CD4-positive, alpha-beta memory T cell (primary cell): ENCODE results near the gene PPP6R2. TPM values are rescaled to one million over a fixed set of nuclear protein-coding genes. Genes with fewer than 3 reads are reported as not detected.
A peak's percentile ranks its signal among the peaks of the same experiment; 100 is the strongest.

Experiments used
- CTCF ChIA-PET: fragments of 350-600 bp; sonication (Branson Sonifier 250); formaldehyde crosslinking; loops from one replicate; lab custom pipeline; 2021; ENCODE audit warnings: inconsistent platforms; ENCODE audit not compliant: partially characterized antibody; lab: Charles Lee
- POLR2A ChIA-PET: fragments of 350-600 bp; sonication (Branson Sonifier 250); formaldehyde crosslinking; loops from one replicate; lab custom pipeline; 2021; ENCODE audit not compliant: partially characterized antibody; lab: Charles Lee
- DNase-seq, 5 donors: peaks; one replicate each; pipeline versions ENCODE4 v3.0.0 to v3.0.0-alpha.2; 2020 to 2022; ENCODE audit warnings: mixed read lengths in 1 of 5
- H3K27ac ChIP-seq: one replicate; pipeline ENCODE4 v1.7.0; 2013; ENCODE audit warnings: low read depth, low read length
- H3K27me3 ChIP-seq: 2 replicates; pipeline ENCODE4 v1.7.0; 2013; ENCODE audit warnings: mild to moderate bottlenecking, low read length, moderate library complexity; ENCODE audit not compliant: insufficient read depth
- H3K36me3 ChIP-seq: 2 replicates; pipeline ENCODE4 v1.7.0; 2013; ENCODE audit warnings: mild to moderate bottlenecking, low read length, moderate library complexity; ENCODE audit not compliant: insufficient read depth
- H3K4me1 ChIP-seq: 2 replicates; pipeline ENCODE4 v1.7.0; 2013; ENCODE audit warnings: mild to moderate bottlenecking, low read length, moderate library complexity; ENCODE audit not compliant: insufficient read depth
- H3K4me3 ChIP-seq, 2 donors: one replicate each; pipeline ENCODE4 v1.7.0; 2013; ENCODE audit warnings: low read length in 2 of 2, mild to moderate bottlenecking in 1 of 2
- H3K9me3 ChIP-seq, 2 donors: one replicate each; pipeline ENCODE4 v1.7.0; 2013; ENCODE audit warnings: low read length in 2 of 2, control low read depth in 1 of 2; ENCODE audit not compliant: control insufficient read depth in 1 of 2
- H3K27ac Mint-ChIP-seq, 7 donors: one replicate each; pipeline ENCODE4 v1.8.0; 2020 to 2021; ENCODE audit warnings: mixed read lengths in 7 of 7, mild to moderate bottlenecking in 6 of 7, inconsistent platforms in 3 of 7, moderate library complexity in 3 of 7
- H3K27me3 Mint-ChIP-seq, 2 donors: one replicate each; pipeline ENCODE4 v1.8.0; 2020 to 2021; ENCODE audit warnings: mixed read lengths in 2 of 2
- H3K36me3 Mint-ChIP-seq, 2 donors: one replicate each; pipeline ENCODE4 v1.8.0; 2020 to 2021; ENCODE audit warnings: mixed read lengths in 2 of 2, inconsistent platforms in 1 of 2, mild to moderate bottlenecking in 1 of 2
- H3K4me1 Mint-ChIP-seq, 4 donors: one replicate each; pipeline ENCODE4 v1.8.0; 2020 to 2021; ENCODE audit warnings: mixed read lengths in 4 of 4, mild to moderate bottlenecking in 1 of 4
- H3K4me3 Mint-ChIP-seq, 8 donors: one replicate each; pipeline ENCODE4 v1.8.0; 2020 to 2021; ENCODE audit warnings: mixed read lengths in 8 of 8, mild to moderate bottlenecking in 7 of 8, moderate library complexity in 6 of 8, inconsistent platforms in 3 of 8
- H3K9me3 Mint-ChIP-seq, 8 donors: one replicate each; pipeline ENCODE4 v1.8.0; 2020 to 2021; ENCODE audit warnings: mixed read lengths in 8 of 8, mild to moderate bottlenecking in 5 of 8, inconsistent platforms in 3 of 8, moderate library complexity in 1 of 8
- intact Hi-C: fragments of 100-400 bp; cut with micrococcal nuclease; formaldehyde crosslinking; loops from one replicate; pipeline ENCODE4 v1.15.1; 2023
- polyA plus RNA-seq, 2 donors: library from polyadenylated mRNA; unstranded; fragments of 300-500 nt; fragmentation: Illumina TruSeq; gene quantifications; one replicate each; pipeline ENCODE4 v1.2.3, GENCODE V29; 2021
- total RNA-seq, 2 experiments: library from RNA; stranded (reverse); gene quantifications; one replicate each; pipeline ENCODE4 v1.2.3, GENCODE V29; 2021

Gene PPP6R2
- total and polyA plus RNA-seq, 4 experiments from 2014 or later = 13.3 to 91.2 (median 53.9) TPM

DNA sequence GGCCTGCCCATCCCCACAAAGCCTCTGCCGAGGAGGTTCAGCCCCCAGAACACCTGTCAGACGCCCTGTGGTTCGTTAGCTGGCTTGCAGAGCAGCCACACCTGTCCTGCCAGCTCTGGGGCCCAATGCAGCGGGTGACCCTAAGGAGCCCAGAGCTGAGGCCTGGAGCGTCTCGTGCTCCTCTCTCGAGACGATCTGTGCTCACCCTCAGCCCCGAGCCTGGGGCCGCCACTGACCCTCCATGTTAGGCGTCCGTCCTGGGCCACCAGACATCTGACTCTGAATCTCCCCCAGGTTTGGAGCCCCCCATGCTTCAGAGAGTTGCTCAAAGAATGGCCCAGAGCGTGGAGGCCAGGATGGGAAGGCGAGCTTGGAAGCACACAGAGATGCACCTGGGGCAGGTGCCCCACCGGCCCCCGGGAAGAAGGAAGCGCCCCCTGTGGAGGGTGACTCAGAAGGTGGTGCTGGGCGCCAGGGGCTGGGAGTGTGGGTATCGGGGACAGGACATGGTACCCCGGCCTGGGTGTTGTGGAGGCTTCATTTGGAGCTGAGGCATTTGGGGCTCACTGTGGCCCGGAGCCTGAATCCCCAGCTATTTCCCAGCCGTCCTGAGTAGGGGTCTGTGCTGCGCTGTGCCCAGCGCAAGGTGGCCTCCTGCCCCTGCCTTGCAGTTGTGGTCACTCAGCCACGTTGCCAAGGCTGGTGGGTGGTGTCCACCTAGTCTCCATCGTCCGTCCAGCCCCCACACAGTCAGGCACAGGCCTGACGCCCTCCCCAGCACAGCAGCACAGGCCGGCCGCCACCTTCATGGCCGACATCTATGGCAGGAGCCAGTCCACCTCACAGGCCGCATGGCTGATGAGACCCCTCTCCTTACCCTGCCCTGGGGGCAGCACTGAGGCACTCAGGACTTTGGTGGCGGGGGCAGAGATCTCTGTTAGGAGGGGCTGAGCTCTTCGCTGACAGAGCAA lies 95.5 kb downstream of the PPP6R2 start:
- H3K36me3 ChIP-seq = peaks cover 21% of the 10 kb centered on the region
- H3K4me3 ChIP-seq = no peak overlapping the region
- Mint-ChIP-seq H3K4me3 (peak overlapping the region in 1 of 8 donors; percentile 29), H3K27me3 (no peaks in the 10 kb centered on the region), H3K4me1 (peaks cover 0 to 3% (median 1%) of the 10 kb centered on the region in 4 donors), H3K27ac (peak overlapping the region in 3 of 7 donors; percentile 30 to 48 (median 41)), H3K36me3 (peaks cover 8 to 24% of the 10 kb centered on the region in 2 donors), H3K9me3 (peaks cover 0 to 2% (median 0%) of the 10 kb centered on the region in 8 donors)
- DNase-seq = peak in 1 of 5 donors; percentile 32
- no peaks in the 10 kb centered on the region for H3K4me1 ChIP-seq
- no peak overlapping the region for H3K27ac ChIP-seq
- no peaks in the 10 kb centered on the region for H3K9me3 ChIP-seq
- no peaks in the 10 kb centered on the region for H3K27me3 ChIP-seq
- intact Hi-C loops = no loop called here
- POLR2A ChIA-PET = interaction anchor here (1.0 to 1.1 kb wide), 2 partner anchors 12 to 88 kb away, joined by 3 to 4 read pairs; no protein-coding TSS in a partner anchor
- CTCF ChIA-PET = interaction anchor here (1.8 kb wide), 1 partner anchor 59 kb away, joined by 6 read pairs; no protein-coding TSS in a partner anchor

DNA sequence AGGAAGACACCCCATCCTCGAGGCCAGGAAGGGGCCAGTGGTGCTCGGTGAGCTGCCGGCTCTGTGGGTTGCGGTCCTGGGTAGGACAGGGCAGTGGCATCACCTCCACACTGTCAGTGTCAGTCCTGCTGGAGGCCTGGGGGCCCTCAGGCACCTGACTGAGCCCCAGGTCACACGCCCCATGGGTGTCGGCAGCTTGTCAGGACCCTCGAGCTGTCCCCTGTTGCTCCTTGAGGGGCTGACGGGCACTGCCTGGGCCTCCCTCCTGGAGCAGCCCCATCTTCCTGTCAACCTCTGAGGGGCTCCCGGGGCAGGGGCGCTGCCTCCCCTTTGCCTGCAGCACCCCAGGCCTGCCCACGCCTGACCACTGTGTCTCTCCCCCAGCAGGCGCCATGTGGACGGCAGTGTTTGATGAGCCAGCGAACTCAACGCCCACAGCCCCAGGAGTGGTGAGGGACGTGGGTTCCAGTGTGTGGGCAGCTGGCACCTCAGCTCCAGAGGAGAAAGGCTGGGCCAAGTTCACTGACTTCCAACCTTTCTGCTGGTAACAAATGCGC lies 96.3 kb downstream of the PPP6R2 start:
- no peaks in the 10 kb centered on the region for H3K27me3 ChIP-seq
- H3K36me3 ChIP-seq = peaks cover 21% of the 10 kb centered on the region
- POLR2A ChIA-PET = interaction anchor here (0.6 to 1.2 kb wide), 5 partner anchors 9 to 86 kb away, joined by 3 to 5 read pairs (median 4); partner anchors contain the start of gene LMF2
- intact Hi-C loops = no loop called here
- peak overlapping the region in 1 of 7 donors; percentile 31 for H3K27ac Mint-ChIP-seq
- no peaks in the 10 kb centered on the region for H3K4me1 ChIP-seq
- H3K9me3 ChIP-seq = no peaks in the 10 kb centered on the region
- H3K27ac ChIP-seq = no peak overlapping the region
- DNase-seq = no peak
- no peak overlapping the region for H3K4me3 Mint-ChIP-seq
- H3K4me1 Mint-ChIP-seq = peaks cover 0 to 3% (median 1%) of the 10 kb centered on the region in 4 donors
- no peaks in the 10 kb centered on the region for H3K27me3 Mint-ChIP-seq
- H3K4me3 ChIP-seq = no peak overlapping the region
- CTCF ChIA-PET = interaction anchor here (1.8 kb wide), 1 partner anchor 59 kb away, joined by 6 read pairs; no protein-coding TSS in a partner anchor
- peaks cover 8 to 24% of the 10 kb centered on the region in 2 donors for H3K36me3 Mint-ChIP-seq
- peaks cover 0 to 2% (median 0%) of the 10 kb centered on the region in 8 donors for H3K9me3 Mint-ChIP-seq

DNA sequence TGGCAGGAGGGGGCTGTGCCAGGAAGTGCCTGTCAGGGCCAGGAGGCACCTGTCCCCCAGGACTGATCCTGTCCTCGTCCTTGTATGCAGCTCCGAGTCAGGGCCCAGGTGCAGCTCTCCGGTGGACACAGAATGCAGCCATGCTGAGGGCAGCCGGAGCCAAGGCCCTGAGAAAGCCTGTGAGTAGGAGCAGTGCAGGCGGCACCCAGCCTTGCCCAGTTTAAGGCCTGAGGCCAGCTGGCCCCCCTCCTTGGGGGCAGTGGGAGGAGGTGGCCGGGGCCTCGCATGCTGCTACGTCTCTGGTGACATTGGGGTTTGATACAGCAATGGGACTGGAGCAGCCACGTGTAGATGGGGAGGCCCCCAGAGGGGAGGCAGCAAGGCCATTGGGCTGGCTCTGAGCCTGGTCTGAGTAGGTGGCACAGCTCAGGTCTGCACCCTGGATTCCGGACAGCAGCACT lies 96.8 kb downstream of the PPP6R2 start:
- Mint-ChIP-seq H3K27ac (peak overlapping the region in 1 of 7 donors; percentile 31), H3K4me1 (peaks cover 0 to 6% (median 1%) of the 10 kb centered on the region in 4 donors), H3K27me3 (no peaks in the 10 kb centered on the region), H3K36me3 (peaks cover 6 to 24% of the 10 kb centered on the region in 2 donors), H3K4me3 (no peak overlapping the region), H3K9me3 (peaks cover 0 to 2% (median 0%) of the 10 kb centered on the region in 8 donors)
- POLR2A ChIA-PET = interaction anchor here (0.6 to 1.2 kb wide), 6 partner anchors 8 to 198 kb away, joined by 3 to 5 read pairs (median 3); partner anchors contain the start of gene LMF2
- no peak overlapping the region for H3K4me3 ChIP-seq
- H3K27ac ChIP-seq = no peak overlapping the region
- DNase-seq = no peak
- peaks cover 5% of the 10 kb centered on the region for H3K4me1 ChIP-seq
- no peaks in the 10 kb centered on the region for H3K9me3 ChIP-seq
- CTCF ChIA-PET = interaction anchor here (1.8 kb wide), 1 partner anchor 58 kb away, joined by 6 read pairs; no protein-coding TSS in a partner anchor
- no peaks in the 10 kb centered on the region for H3K27me3 ChIP-seq
- peaks cover 21% of the 10 kb centered on the region for H3K36me3 ChIP-seq
- intact Hi-C loops = loop anchor here (10.0 kb wide), 1 partner anchor 55 kb away; no protein-coding TSS in a partner anchor

DNA sequence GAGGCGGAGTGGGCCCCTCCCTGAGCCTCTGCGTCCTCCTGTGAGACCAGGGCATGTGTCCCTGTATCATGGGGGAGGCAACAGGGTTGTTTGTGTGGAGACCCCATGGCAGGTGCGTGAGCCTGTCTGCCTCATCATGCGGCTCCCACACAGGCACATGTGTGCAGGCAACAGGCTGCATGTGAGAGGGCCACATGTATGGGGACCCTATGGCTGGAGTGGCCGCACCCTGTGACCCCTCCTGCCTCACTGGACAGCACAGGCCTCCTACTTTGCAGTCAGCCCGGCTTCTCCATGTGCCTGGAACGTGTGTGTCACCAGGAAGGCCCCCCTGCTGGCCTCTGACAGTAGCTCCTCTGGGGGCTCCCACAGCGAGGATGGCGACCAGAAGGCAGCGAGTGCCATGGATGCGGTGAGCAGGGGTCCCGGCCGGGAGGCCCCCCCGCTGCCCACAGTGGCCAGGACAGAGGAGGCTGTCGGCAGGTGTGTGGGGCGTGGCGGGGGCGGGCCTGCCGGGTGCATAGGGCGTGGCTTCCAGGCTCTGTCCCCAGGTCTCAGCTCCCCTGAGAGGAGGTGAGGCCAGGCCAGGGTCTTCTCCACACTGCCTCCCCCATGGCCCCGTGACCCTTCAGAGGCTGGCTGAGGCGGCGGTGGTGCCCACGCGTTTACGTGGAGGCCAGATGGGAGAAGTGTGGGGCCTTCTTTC lies 97.6 kb downstream of the PPP6R2 start:
- H3K4me1 ChIP-seq = peaks cover 13% of the 10 kb centered on the region
- no peaks in the 10 kb centered on the region for H3K27me3 ChIP-seq
- Mint-ChIP-seq H3K9me3 (peaks cover 0 to 2% (median 0%) of the 10 kb centered on the region in 8 donors), H3K27me3 (no peaks in the 10 kb centered on the region), H3K27ac (no peak overlapping the region), H3K36me3 (peaks cover 0 to 24% of the 10 kb centered on the region in 2 donors), H3K4me3 (no peak overlapping the region), H3K4me1 (peaks cover 2 to 14% (median 7%) of the 10 kb centered on the region in 4 donors)
- H3K4me3 ChIP-seq = no peak overlapping the region
- H3K27ac ChIP-seq = no peak overlapping the region
- H3K9me3 ChIP-seq = no peaks in the 10 kb centered on the region
- peaks cover 19% of the 10 kb centered on the region for H3K36me3 ChIP-seq
- ChIA-PET POLR2A (interaction anchor here (0.6 to 1.5 kb wide), 6 partner anchors 21 to 198 kb away, joined by 3 to 4 read pairs (median 3); no protein-coding TSS in a partner anchor), CTCF (interaction anchor here (1.8 kb wide), 1 partner anchor 57 kb away, joined by 6 read pairs; no protein-coding TSS in a partner anchor)
- peak in 1 of 5 donors; percentile 33 for DNase-seq
- intact Hi-C loops = loop anchor here (10.0 kb wide), 1 partner anchor 54 kb away; no protein-coding TSS in a partner anchor

DNA sequence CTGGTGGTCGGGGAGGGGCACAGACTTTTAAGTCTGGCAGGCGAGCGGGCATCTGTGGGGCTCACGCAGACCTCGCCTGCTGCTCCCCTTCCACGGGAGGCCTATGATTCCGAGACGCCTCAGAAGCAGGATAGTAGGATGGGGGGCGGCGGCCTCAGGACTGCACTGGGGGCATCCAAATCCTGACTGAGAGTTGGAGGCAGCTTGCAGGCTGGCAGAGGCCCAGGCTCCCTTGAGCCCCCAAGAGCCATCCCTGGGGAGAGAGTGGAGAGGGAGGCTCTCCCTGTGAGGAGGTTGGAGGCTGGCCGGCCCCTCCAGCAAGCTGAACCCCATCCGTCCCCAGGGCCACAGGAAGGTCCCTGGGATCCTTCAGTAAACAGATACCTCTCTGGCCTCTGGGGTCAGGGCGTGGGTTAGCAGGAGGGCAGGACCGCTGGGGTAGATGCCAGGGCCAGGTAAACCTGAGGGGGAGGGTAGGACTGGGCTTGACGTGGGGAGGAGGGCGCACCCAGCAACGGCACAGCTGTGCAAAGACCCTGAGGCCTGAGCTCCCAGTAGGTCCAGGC lies 98.4 kb downstream of the PPP6R2 start:
- H3K27ac ChIP-seq = no peak overlapping the region
- no peak for DNase-seq
- ChIA-PET POLR2A (interaction anchor here (0.7 to 1.5 kb wide), 6 partner anchors 21 to 251 kb away, joined by 3 to 7 read pairs (median 4); partner anchors contain the start of gene SCO2), CTCF (interaction anchor here (1.4 kb wide), 1 partner anchor 84 kb away, joined by 4 read pairs; the partner anchor contains the start of gene SCO2)
- peaks cover 17% of the 10 kb centered on the region for H3K36me3 ChIP-seq
- no peaks in the 10 kb centered on the region for H3K27me3 Mint-ChIP-seq
- H3K4me3 ChIP-seq = no peak overlapping the region
- H3K9me3 ChIP-seq = no peaks in the 10 kb centered on the region
- H3K36me3 Mint-ChIP-seq = peaks cover 0 to 25% of the 10 kb centered on the region in 2 donors
- peaks cover 0 to 2% (median 0%) of the 10 kb centered on the region in 8 donors for H3K9me3 Mint-ChIP-seq
- no peaks in the 10 kb centered on the region for H3K27me3 ChIP-seq
- peaks cover 5 to 18% (median 9%) of the 10 kb centered on the region in 4 donors for H3K4me1 Mint-ChIP-seq
- intact Hi-C loops = loop anchor here (10.0 kb wide), 1 partner anchor 53 kb away; no protein-coding TSS in a partner anchor
- peaks cover 16% of the 10 kb centered on the region for H3K4me1 ChIP-seq
- H3K4me3 Mint-ChIP-seq = no peak overlapping the region
- H3K27ac Mint-ChIP-seq = peak overlapping the region in 1 of 7 donors; percentile 46

DNA sequence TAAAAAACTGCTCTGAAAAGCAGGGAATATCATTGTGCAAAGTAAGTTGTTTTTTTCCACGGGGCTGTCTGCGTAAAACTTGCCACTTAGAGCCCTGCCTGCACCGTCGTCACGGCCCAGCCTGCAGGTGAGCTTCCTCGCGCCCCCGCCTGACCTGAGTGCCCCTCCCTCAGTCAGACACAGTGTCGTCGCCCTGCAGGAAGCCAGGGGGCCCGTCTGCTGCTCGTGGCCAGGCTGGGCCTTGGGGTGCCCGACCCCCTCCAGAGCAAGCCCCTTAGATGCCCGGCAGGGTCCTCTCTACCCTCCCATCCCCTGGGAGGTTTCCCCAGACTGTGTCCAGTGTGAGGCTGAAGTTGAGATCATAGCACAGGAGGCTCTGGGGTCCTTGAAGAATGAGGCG lies 100.1 kb downstream of the PPP6R2 start:
- H3K36me3 ChIP-seq = peaks cover 27% of the 10 kb centered on the region
- Mint-ChIP-seq H3K27ac (peak overlapping the region; percentile 42 to 89 (median 81)), H3K9me3 (peaks cover 0 to 4% (median 0%) of the 10 kb centered on the region in 8 donors), H3K36me3 (peaks cover 3 to 27% of the 10 kb centered on the region in 2 donors), H3K4me1 (peaks cover 5 to 18% (median 9%) of the 10 kb centered on the region in 4 donors), H3K4me3 (peak overlapping the region in 1 of 8 donors; percentile 36), H3K27me3 (no peaks in the 10 kb centered on the region)
- intact Hi-C loops = loop anchor here (10.0 kb wide), 1 partner anchor 52 kb away; no protein-coding TSS in a partner anchor
- no peaks in the 10 kb centered on the region for H3K27me3 ChIP-seq
- no peaks in the 10 kb centered on the region for H3K9me3 ChIP-seq
- no peak overlapping the region for H3K4me3 ChIP-seq
- no peak for DNase-seq
- H3K27ac ChIP-seq = no peak overlapping the region
- peaks cover 16% of the 10 kb centered on the region for H3K4me1 ChIP-seq
- ChIA-PET POLR2A (interaction anchor here (0.7 to 2.4 kb wide), 7 partner anchors 9 to 178 kb away, joined by 3 to 9 read pairs (median 3); partner anchors contain the start of gene SCO2), CTCF (interaction anchor here (1.1 to 2.0 kb wide), 5 partner anchors 19 to 82 kb away, joined by 4 to 6 read pairs (median 4); partner anchors contain the start of gene SCO2)
